HEK293T (cell line): ENCODE results near the gene PLD1.

Experiments
- BHLHE40 ChIP-seq: fragments of 450-650 bp; IDR thresholded peaks from 2 replicates; pipeline ENCODE4 v1.6.1; 2016; ENCODE audit warnings: mild to moderate bottlenecking, moderate library complexity, borderline replicate concordance
- CTBP1 ChIP-seq: fragments of 450-650 bp; IDR thresholded peaks from 2 replicates; pipeline ENCODE4 v1.6.1; 2016; ENCODE audit warnings: borderline replicate concordance
- FOXK2 ChIP-seq: fragments of 450-650 bp; IDR thresholded peaks from 2 replicates; pipeline ENCODE4 v1.6.1; 2016; ENCODE audit warnings: mild to moderate bottlenecking
- FOXM1 ChIP-seq: fragments of 450-650 bp; IDR thresholded peaks from 2 replicates; pipeline ENCODE4 v1.6.1; 2017; ENCODE audit warnings: mild to moderate bottlenecking, borderline replicate concordance
- HDGF ChIP-seq: fragments of 450-650 bp; IDR thresholded peaks from 2 replicates; pipeline ENCODE4 v1.6.1; 2017; ENCODE audit warnings: antibody characterized with exemption, borderline replicate concordance
- L3MBTL2 ChIP-seq: fragments of 450-650 bp; conservative IDR thresholded peaks from 2 replicates; pipeline ENCODE4 v1.6.1; 2016; ENCODE audit warnings: mild to moderate bottlenecking
- LEF1 ChIP-seq: fragments of 450-650 bp; IDR thresholded peaks from 2 replicates; pipeline ENCODE4 v1.6.1; 2017; ENCODE audit warnings: mild to moderate bottlenecking, borderline replicate concordance
- PKNOX1 ChIP-seq: fragments of 450-650 bp; IDR thresholded peaks from 2 replicates; pipeline ENCODE4 v1.6.1; 2016
- SP1 ChIP-seq: fragments of 450-650 bp; IDR thresholded peaks from 2 replicates; pipeline ENCODE4 v1.6.1; 2017
- SUZ12 ChIP-seq: fragments of 450-650 bp; IDR thresholded peaks from 2 replicates; pipeline ENCODE4 v1.6.1; 2016; ENCODE audit warnings: mild to moderate bottlenecking
- TARDBP ChIP-seq: fragments of 450-650 bp; IDR thresholded peaks from 2 replicates; pipeline ENCODE4 v1.6.1; 2016
- ZNF384 ChIP-seq: fragments of 450-650 bp; IDR thresholded peaks from 2 replicates; pipeline ENCODE4 v1.6.1; 2016

- TF ChIP-seq BHLHE40 (no peak), FOXM1 (no peak), FOXK2 (no peak), HDGF (no peak), SP1 (no peak), TARDBP (no peak), SUZ12 (no peak), CTBP1 (no peak), ZNF384 (no peak), LEF1 (no peak), L3MBTL2 (no peak), PKNOX1 (no peak)
Observed at GRCh38 chr3:171778493-171778892, 31.8 kb downstream of the PLD1 start.
